Measurements from ENCODE around the gene ZFP36L2. TPM values are rescaled to one million over a fixed set of nuclear protein-coding genes. Genes with fewer than 3 reads are reported as not detected.

The ZFP36L2 gene
- total and polyA plus RNA-seq, 9 of the 15 experiments (the other 6 are each of a cell fraction or from before 2014, with no cell fraction given) = 4.1 to 60.6 (median 20.3) TPM

- TF ChIP-seq CXXC5 (CRISPR knock-in tag; IDR thresholded peaks at IDR 0.05) (peak; percentile 27; the same call in 1 of the 2 replicates), KDM1A (IDR thresholded peaks at IDR 0.05) (no peak), RAD51 (IDR thresholded peaks at IDR 0.05; ENCODE audit: borderline replicate concordance, low read depth) (no peak), ZBTB2 (IDR thresholded peaks at IDR 0.05) (no peak), TRIM28 (IDR thresholded peaks at IDR 0.05) (no peak; the same call in 1 of the 2 replicates), CEBPB (tag; IDR thresholded peaks at IDR 0.05) (peak; percentile 78), SIN3B (IDR thresholded peaks at IDR 0.05; ENCODE audit: low read depth) (no peak), ETV5 (CRISPR knock-in tag; IDR thresholded peaks at IDR 0.05; ENCODE audit: low read depth) (peak; percentile 34; the same call in 1 of the 2 replicates), HMGXB4 (CRISPR knock-in tag; IDR thresholded peaks at IDR 0.05) (peak; percentile 74; the same call in 1 of the 2 replicates), KDM5B (IDR thresholded peaks at IDR 0.05; ENCODE audit: insufficient replicate concordance, low read depth, low read length) (no peak), C11orf30 (IDR thresholded peaks at IDR 0.05; ENCODE audit: low read depth) (no peak), ZNF445 (CRISPR knock-in tag; IDR thresholded peaks at IDR 0.05; ENCODE audit: low read depth) (no peak)
- TF ChIP-seq, protein P1, sequence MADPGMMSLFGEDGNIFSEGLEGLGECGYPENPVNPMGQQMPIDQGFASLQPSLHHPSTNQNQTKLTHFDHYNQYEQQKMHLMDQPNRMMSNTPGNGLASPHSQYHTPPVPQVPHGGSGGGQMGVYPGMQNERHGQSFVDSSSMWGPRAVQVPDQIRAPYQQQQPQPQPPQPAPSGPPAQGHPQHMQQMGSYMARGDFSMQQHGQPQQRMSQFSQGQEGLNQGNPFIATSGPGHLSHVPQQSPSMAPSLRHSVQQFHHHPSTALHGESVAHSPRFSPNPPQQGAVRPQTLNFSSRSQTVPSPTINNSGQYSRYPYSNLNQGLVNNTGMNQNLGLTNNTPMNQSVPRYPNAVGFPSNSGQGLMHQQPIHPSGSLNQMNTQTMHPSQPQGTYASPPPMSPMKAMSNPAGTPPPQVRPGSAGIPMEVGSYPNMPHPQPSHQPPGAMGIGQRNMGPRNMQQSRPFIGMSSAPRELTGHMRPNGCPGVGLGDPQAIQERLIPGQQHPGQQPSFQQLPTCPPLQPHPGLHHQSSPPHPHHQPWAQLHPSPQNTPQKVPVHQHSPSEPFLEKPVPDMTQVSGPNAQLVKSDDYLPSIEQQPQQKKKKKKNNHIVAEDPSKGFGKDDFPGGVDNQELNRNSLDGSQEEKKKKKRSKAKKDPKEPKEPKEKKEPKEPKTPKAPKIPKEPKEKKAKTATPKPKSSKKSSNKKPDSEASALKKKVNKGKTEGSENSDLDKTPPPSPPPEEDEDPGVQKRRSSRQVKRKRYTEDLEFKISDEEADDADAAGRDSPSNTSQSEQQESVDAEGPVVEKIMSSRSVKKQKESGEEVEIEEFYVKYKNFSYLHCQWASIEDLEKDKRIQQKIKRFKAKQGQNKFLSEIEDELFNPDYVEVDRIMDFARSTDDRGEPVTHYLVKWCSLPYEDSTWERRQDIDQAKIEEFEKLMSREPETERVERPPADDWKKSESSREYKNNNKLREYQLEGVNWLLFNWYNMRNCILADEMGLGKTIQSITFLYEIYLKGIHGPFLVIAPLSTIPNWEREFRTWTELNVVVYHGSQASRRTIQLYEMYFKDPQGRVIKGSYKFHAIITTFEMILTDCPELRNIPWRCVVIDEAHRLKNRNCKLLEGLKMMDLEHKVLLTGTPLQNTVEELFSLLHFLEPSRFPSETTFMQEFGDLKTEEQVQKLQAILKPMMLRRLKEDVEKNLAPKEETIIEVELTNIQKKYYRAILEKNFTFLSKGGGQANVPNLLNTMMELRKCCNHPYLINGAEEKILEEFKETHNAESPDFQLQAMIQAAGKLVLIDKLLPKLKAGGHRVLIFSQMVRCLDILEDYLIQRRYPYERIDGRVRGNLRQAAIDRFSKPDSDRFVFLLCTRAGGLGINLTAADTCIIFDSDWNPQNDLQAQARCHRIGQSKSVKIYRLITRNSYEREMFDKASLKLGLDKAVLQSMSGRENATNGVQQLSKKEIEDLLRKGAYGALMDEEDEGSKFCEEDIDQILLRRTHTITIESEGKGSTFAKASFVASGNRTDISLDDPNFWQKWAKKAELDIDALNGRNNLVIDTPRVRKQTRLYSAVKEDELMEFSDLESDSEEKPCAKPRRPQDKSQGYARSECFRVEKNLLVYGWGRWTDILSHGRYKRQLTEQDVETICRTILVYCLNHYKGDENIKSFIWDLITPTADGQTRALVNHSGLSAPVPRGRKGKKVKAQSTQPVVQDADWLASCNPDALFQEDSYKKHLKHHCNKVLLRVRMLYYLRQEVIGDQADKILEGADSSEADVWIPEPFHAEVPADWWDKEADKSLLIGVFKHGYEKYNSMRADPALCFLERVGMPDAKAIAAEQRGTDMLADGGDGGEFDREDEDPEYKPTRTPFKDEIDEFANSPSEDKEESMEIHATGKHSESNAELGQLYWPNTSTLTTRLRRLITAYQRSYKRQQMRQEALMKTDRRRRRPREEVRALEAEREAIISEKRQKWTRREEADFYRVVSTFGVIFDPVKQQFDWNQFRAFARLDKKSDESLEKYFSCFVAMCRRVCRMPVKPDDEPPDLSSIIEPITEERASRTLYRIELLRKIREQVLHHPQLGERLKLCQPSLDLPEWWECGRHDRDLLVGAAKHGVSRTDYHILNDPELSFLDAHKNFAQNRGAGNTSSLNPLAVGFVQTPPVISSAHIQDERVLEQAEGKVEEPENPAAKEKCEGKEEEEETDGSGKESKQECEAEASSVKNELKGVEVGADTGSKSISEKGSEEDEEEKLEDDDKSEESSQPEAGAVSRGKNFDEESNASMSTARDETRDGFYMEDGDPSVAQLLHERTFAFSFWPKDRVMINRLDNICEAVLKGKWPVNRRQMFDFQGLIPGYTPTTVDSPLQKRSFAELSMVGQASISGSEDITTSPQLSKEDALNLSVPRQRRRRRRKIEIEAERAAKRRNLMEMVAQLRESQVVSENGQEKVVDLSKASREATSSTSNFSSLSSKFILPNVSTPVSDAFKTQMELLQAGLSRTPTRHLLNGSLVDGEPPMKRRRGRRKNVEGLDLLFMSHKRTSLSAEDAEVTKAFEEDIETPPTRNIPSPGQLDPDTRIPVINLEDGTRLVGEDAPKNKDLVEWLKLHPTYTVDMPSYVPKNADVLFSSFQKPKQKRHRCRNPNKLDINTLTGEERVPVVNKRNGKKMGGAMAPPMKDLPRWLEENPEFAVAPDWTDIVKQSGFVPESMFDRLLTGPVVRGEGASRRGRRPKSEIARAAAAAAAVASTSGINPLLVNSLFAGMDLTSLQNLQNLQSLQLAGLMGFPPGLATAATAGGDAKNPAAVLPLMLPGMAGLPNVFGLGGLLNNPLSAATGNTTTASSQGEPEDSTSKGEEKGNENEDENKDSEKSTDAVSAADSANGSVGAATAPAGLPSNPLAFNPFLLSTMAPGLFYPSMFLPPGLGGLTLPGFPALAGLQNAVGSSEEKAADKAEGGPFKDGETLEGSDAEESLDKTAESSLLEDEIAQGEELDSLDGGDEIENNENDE (IDR thresholded peaks at IDR 0.05; ENCODE audit: low read depth, low read length) = no peak
Observed at GRCh38 chr2:43226955-43227829, 786 bp upstream of the ZFP36L2 start (continued).

Data from K562 (cell line).